HepG2 (cell line): ENCODE data around the gene RHBDD1.

Source experiments
- BORCS8-MEF2B ChIP-seq: sonication (generic); formaldehyde crosslinking; IDR thresholded peaks from 2 replicates; pipeline ENCODE4 v1.8.0; 2022; ENCODE audit warnings: mild to moderate bottlenecking, missing genetic modification reagents
- FOXJ3 ChIP-seq: sonication (generic); formaldehyde crosslinking; IDR thresholded peaks from 2 replicates; pipeline ENCODE4 v1.4.0; 2020; ENCODE audit warnings: missing genetic modification reagents, mild to moderate bottlenecking, borderline replicate concordance
- HOXA7 ChIP-seq: sonication (generic); formaldehyde crosslinking; IDR thresholded peaks from 2 replicates; pipeline ENCODE4 v1.8.1; 2022; ENCODE audit warnings: mild to moderate bottlenecking, missing genetic modification reagents, moderate library complexity
- REST ChIP-seq, 2 experiments: IDR thresholded peaks; 2 replicates each; pipeline ENCODE4 v1.6.1; 2011 to 2012; ENCODE audit warnings: low read length in 2 of 2, borderline replicate concordance in 1 of 2, low read depth in 1 of 2, mild to moderate bottlenecking in 1 of 2, moderate library complexity in 1 of 2
- ZBTB1 ChIP-seq: sonication (generic); formaldehyde crosslinking; IDR thresholded peaks from 2 replicates; pipeline ENCODE4 v1.4.0; 2020; ENCODE audit warnings: missing genetic modification reagents, borderline replicate concordance
- ZNF24 ChIP-seq: fragments of 450-650 bp; IDR thresholded peaks from 2 replicates; pipeline ENCODE4 v1.6.1; 2017; ENCODE audit warnings: antibody characterized with exemption, mild to moderate bottlenecking
- ZNF557 ChIP-seq: sonication (generic); formaldehyde crosslinking; IDR thresholded peaks from 2 replicates; pipeline ENCODE4 v1.4.0; 2020; ENCODE audit warnings: missing genetic modification reagents

GRCh38 chr2:227007940-227008339 lies 172.1 kb downstream of the RHBDD1 start:
- no peak for TF ChIP-seq FOXJ3 (CRISPR knock-in tag)
- TF ChIP-seq REST (IDR thresholded peaks at IDR 0.05; ENCODE audit: borderline replicate concordance in 1 of 2, low read depth in 1 of 2, low read length in 2 of 2) = no peak
- TF ChIP-seq ZNF24 = no peak
- TF ChIP-seq ZNF557 (CRISPR knock-in tag) = no peak
- TF ChIP-seq HOXA7 (CRISPR knock-in tag) = no peak
- TF ChIP-seq BORCS8-MEF2B (CRISPR knock-in tag) = no peak
- no peak for TF ChIP-seq ZBTB1 (CRISPR knock-in tag)
